Neural progenitor cell (in vitro differentiated cells): ENCODE results near the gene AJUBA. TPM values are rescaled to one million over a fixed set of nuclear protein-coding genes. Genes with fewer than 3 reads are reported as not detected.

Source experiments
- DNase-seq: peaks from one replicate; pipeline ENCODE4 v3.0.0-alpha.2; 2016; ENCODE audit warnings: low spot score
- H2AFZ ChIP-seq: fragments of 200-600 bp; sonication (generic); replicated peaks from 2 replicates; pipeline ENCODE4 v1.6.1; 2016; ENCODE audit warnings: antibody characterized with exemption
- H3F3A ChIP-seq: fragments of 200-600 bp; sonication (generic); 2 replicates; pipeline ENCODE4 v1.6.1; 2016; ENCODE audit warnings: antibody characterized with exemption, low read depth
- H3K27ac ChIP-seq: fragments of 200-600 bp; sonication (generic); 2 replicates; pipeline ENCODE4 v1.5.1; 2016; ENCODE audit warnings: mild to moderate bottlenecking
- H3K27me3 ChIP-seq: fragments of 200-600 bp; sonication (generic); 2 replicates; pipeline ENCODE4 v1.6.1; 2016; ENCODE audit warnings: mild to moderate bottlenecking, moderate library complexity
- H3K36me3 ChIP-seq: fragments of 200-600 bp; sonication (generic); 2 replicates; pipeline ENCODE4 v1.5.1; 2016
- H3K4me1 ChIP-seq: fragments of 200-600 bp; sonication (generic); 2 replicates; pipeline ENCODE4 v1.6.1; 2016; ENCODE audit warnings: mixed run types
- H3K4me2 ChIP-seq: fragments of 200-600 bp; sonication (generic); 2 replicates; pipeline ENCODE4 v1.6.1; 2016
- H3K4me3 ChIP-seq: fragments of 200-600 bp; sonication (generic); 2 replicates; pipeline ENCODE4 v1.5.1; 2016
- H3K79me2 ChIP-seq: fragments of 200-600 bp; sonication (generic); 2 replicates; pipeline ENCODE4 v1.6.1; 2016; ENCODE audit warnings: low read depth
- H3K9ac ChIP-seq: fragments of 200-600 bp; sonication (generic); 2 replicates; pipeline ENCODE4 v1.6.1; 2016
- H3K9me3 ChIP-seq: fragments of 200-600 bp; sonication (generic); 2 replicates; pipeline ENCODE4 v1.5.1; 2016; ENCODE audit warnings: low read depth
- H4K20me1 ChIP-seq: fragments of 200-600 bp; sonication (generic); 2 replicates; pipeline ENCODE4 v1.6.1; 2016; ENCODE audit warnings: low read depth
- H3K27ac Mint-ChIP-seq: 3 replicates; pipeline ENCODE4 v1.8.0; 2021; ENCODE audit warnings: mixed read lengths
- H3K27me3 Mint-ChIP-seq: 2 replicates; pipeline ENCODE4 v1.8.0; 2022; ENCODE audit warnings: low read depth, mild to moderate bottlenecking, inconsistent platforms, moderate library complexity, mixed read lengths; ENCODE audit not compliant: insufficient read depth
- H3K36me3 Mint-ChIP-seq: 3 replicates; pipeline ENCODE4 v1.8.0; 2021; ENCODE audit warnings: mixed read lengths
- H3K4me1 Mint-ChIP-seq: 3 replicates; pipeline ENCODE4 v1.8.0; 2021; ENCODE audit warnings: mixed read lengths
- H3K4me3 Mint-ChIP-seq: 3 replicates; pipeline ENCODE4 v1.8.0; 2021; ENCODE audit warnings: mild to moderate bottlenecking, moderate library complexity, mixed read lengths
- H3K9me3 Mint-ChIP-seq: 3 replicates; pipeline ENCODE4 v1.8.0; 2020; ENCODE audit warnings: mixed read lengths
- CTCF ChIP-seq: fragments of 200-600 bp; sonication (generic); IDR thresholded peaks from 2 replicates; pipeline ENCODE4 v1.5.1; 2017; ENCODE audit warnings: antibody characterized with exemption, mild to moderate bottlenecking
- EZH2 ChIP-seq: fragments of 200-600 bp; sonication (generic); IDR thresholded peaks from 2 replicates; pipeline ENCODE4 v1.6.1; 2017; ENCODE audit warnings: antibody characterized with exemption, mild to moderate bottlenecking, moderate library complexity
- EZH2phosphoT487 ChIP-seq: fragments of 200-600 bp; sonication (generic); IDR thresholded peaks from 2 replicates; pipeline ENCODE4 v1.6.1; 2017; ENCODE audit warnings: antibody characterized with exemption
- total RNA-seq: library from RNA; depleted of rRNA; stranded (reverse); fragments of >200 nt; gene quantifications from 2 replicates; pipeline ENCODE4 v1.2.3, GENCODE V29; 2015; ENCODE audit warnings: low replicate concordance

Gene AJUBA
- total RNA-seq, 1 donor from 2014 or later = 99.6 TPM

DNA sequence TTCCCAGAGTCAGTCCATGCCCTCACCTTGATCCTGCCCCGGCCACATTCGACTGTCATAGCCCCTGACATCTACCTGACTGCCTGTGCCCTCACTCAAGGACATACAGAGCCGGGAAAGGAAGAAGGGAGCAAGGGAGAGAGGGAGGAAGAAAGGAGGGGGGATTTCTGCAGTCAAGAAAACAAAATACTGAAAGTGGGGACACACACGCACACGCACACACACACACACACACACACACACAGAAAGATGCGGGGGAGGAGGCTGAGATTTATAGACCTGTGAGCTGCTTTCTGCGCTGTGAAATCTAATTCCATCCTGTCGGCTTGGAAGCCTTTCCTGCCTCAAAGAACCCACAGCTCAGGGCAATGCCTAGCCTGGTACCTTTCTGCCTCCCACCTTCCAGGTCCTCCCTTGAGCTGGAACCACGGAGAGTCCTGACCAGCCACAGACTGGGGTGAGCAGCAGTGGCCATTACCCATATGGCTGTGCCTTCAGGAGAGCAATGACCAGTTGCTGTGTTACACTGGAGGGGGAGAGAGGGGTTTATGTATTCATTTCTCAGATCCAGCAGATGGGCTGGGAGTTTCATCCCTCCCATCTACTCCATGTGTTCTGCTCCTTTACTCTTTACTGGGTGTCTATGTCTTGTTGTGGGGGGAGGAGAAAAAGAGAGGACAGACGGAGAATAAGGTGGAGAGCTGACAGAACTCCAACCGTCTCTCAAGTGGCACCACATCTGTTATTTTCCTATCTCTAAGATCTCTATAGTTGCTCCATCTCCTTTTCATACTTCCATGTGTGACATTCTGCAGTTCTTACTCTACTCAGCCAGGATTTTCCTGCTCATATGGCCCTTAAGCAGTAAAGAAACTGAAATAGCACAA, 14.7 kb upstream of the AJUBA start:
- TF ChIP-seq CTCF = no peak
- TF ChIP-seq EZH2 = no peak
- no peak for TF ChIP-seq EZH2phosphoT487
- no peaks in the 10 kb centered on the region for H3K79me2 ChIP-seq
- H3K9me3 ChIP-seq = no peaks in the 10 kb centered on the region
- Mint-ChIP-seq H3K4me1 (peaks cover 9% of the 10 kb centered on the region), H3K27me3 (peaks cover 2% of the 10 kb centered on the region), H3K36me3 (peaks cover 4% of the 10 kb centered on the region), H3K4me3 (no peak overlapping the region), H3K9me3 (no peaks in the 10 kb centered on the region), H3K27ac (no peak overlapping the region)
- no peak overlapping the region for H3K4me3 ChIP-seq
- no peaks in the 10 kb centered on the region for H4K20me1 ChIP-seq
- H3K4me2 ChIP-seq = no peak overlapping the region
- H3K27ac ChIP-seq = no peak overlapping the region
- H3K27me3 ChIP-seq = no peaks in the 10 kb centered on the region
- no peaks in the 10 kb centered on the region for H3K36me3 ChIP-seq
- DNase-seq = no peak
- no peak overlapping the region for H2AFZ ChIP-seq
- H3K4me1 ChIP-seq = peaks cover 8% of the 10 kb centered on the region
- no peaks in the 10 kb centered on the region for H3F3A ChIP-seq
- no peak overlapping the region for H3K9ac ChIP-seq

DNA sequence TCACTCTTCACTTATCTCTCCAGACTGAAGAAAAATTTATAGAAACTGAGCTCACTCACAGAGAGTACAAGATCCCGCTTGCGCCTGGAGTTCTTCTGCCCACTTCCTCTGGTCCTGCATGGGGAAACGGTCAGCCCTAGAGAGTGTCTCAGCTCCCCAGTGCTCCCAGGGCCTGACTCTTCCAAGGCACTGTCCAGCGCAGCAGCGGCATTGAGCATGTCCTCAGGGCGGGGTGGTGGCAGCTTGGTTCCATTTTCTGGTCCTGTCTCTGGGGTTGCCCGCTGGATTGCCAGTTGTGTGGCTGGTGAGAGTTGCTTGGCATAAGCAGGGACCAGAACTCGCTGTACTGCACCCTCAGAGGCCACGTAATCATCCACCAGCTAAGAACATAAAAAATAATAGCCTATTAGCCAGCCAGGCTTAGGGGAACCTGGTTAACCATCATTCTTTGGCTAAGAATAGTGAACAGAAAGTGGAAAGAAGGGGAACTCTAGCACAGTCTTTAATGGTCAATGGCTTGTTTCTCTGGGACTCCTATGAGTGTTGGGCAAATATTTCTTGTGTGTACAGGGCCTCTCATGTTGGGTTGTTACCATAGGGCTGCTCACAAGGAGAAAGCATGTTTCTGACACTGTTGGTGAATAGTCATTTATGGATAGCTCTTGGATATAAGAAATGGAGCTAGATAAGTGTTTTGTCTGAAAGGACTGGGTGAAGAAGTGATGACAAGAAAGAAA, 13.7 kb upstream of the AJUBA start:
- no peak overlapping the region for H3K4me3 ChIP-seq
- no peaks in the 10 kb centered on the region for H3F3A ChIP-seq
- DNase-seq = no peak
- H3K4me3 Mint-ChIP-seq = no peak overlapping the region
- H3K79me2 ChIP-seq = no peaks in the 10 kb centered on the region
- peaks cover 4% of the 10 kb centered on the region for H3K36me3 Mint-ChIP-seq
- no peaks in the 10 kb centered on the region for H4K20me1 ChIP-seq
- peaks cover 5% of the 10 kb centered on the region for H3K27me3 Mint-ChIP-seq
- H3K27me3 ChIP-seq = no peaks in the 10 kb centered on the region
- H3K4me2 ChIP-seq = no peak overlapping the region
- no peak overlapping the region for H3K27ac Mint-ChIP-seq
- no peak overlapping the region for H3K27ac ChIP-seq
- peaks cover 8% of the 10 kb centered on the region for H3K4me1 ChIP-seq
- peaks cover 9% of the 10 kb centered on the region for H3K4me1 Mint-ChIP-seq
- no peak overlapping the region for H3K9ac ChIP-seq
- TF ChIP-seq EZH2 = no peak
- no peak for TF ChIP-seq EZH2phosphoT487
- TF ChIP-seq CTCF = no peak
- H3K36me3 ChIP-seq = no peaks in the 10 kb centered on the region
- H3K9me3 ChIP-seq = no peaks in the 10 kb centered on the region
- H2AFZ ChIP-seq = no peak overlapping the region
- H3K9me3 Mint-ChIP-seq = no peaks in the 10 kb centered on the region

- Histone ChIP-seq H3K27ac (peak overlapping the region; percentile 14), H3K36me3 (no peaks in the 10 kb centered on the region), H3K4me1 (peaks cover 8% of the 10 kb centered on the region), H3K27me3 (no peaks in the 10 kb centered on the region), H2AFZ (peak overlapping the region; percentile 91), H3K9ac (no peak overlapping the region), H3K4me3 (no peak overlapping the region), H4K20me1 (no peaks in the 10 kb centered on the region), H3K9me3 (no peaks in the 10 kb centered on the region), H3K4me2 (peak overlapping the region; percentile 36), H3K79me2 (no peaks in the 10 kb centered on the region), H3F3A (no peaks in the 10 kb centered on the region)
- peaks cover 9% of the 10 kb centered on the region for H3K4me1 Mint-ChIP-seq
- peak; percentile 55 for DNase-seq
- H3K27ac Mint-ChIP-seq = peak overlapping the region; percentile 55
- TF ChIP-seq EZH2phosphoT487 = no peak
- no peak for TF ChIP-seq EZH2
- peak; percentile 59 for TF ChIP-seq CTCF
- no peaks in the 10 kb centered on the region for H3K9me3 Mint-ChIP-seq
- H3K4me3 Mint-ChIP-seq = peak overlapping the region; percentile 48
- H3K27me3 Mint-ChIP-seq = peaks cover 5% of the 10 kb centered on the region
- H3K36me3 Mint-ChIP-seq = peaks cover 4% of the 10 kb centered on the region
Observed at GRCh38 chr14:22994762-22995275, 12.5 kb upstream of the AJUBA start.
